Activated T-helper 1 cell treated with Interleukin-2 at 50 U/mL for 16 hours (primary cell): ENCODE data around the gene SORBS1.

ENCODE experiments used
- DNase-seq: peaks from one replicate; pipeline ENCODE4 v3.0.0-alpha.2; 2020; ENCODE audit warnings: low read depth

Gene SORBS1

GRCh38 chr10:95513941-95514392 is 47.2 kb downstream of the SORBS1 start:
- no peak for DNase-seq

- DNase-seq = no peak
Measured at GRCh38 chr10:95513008-95513589, 48.1 kb downstream of the SORBS1 start.

- DNase-seq = no peak
Measured at GRCh38 chr10:95511314-95511713, 49.9 kb downstream of the SORBS1 start.

- DNase-seq = no peak
Measured at GRCh38 chr10:95509251-95509650, 51.9 kb downstream of the SORBS1 start.

GRCh38 chr10:95508730-95509129 is 52.4 kb downstream of the SORBS1 start:
- DNase-seq = no peak

- DNase-seq = no peak
Measured at GRCh38 chr10:95506056-95506737, 55.0 kb downstream of the SORBS1 start.

GRCh38 chr10:95505641-95506040 is 55.5 kb downstream of the SORBS1 start:
- DNase-seq = no peak

- DNase-seq = no peak
Measured at GRCh38 chr10:95505084-95505610, 56.0 kb downstream of the SORBS1 start.

- DNase-seq = no peak
Measured at GRCh38 chr10:95504246-95504691, 56.9 kb downstream of the SORBS1 start.

- DNase-seq = no peak
Measured at GRCh38 chr10:95503526-95503925, 57.6 kb downstream of the SORBS1 start.

GRCh38 chr10:95503001-95503400 is 58.2 kb downstream of the SORBS1 start:
- DNase-seq = no peak

GRCh38 chr10:95502377-95502776 is 58.8 kb downstream of the SORBS1 start:
- DNase-seq = no peak

GRCh38 chr10:95501203-95502094 is 59.7 kb downstream of the SORBS1 start:
- DNase-seq = no peak

GRCh38 chr10:95500649-95501048 is 60.5 kb downstream of the SORBS1 start:
- no peak for DNase-seq

GRCh38 chr10:95500097-95500496 is 61.1 kb downstream of the SORBS1 start:
- no peak for DNase-seq

- DNase-seq = no peak
Measured at GRCh38 chr10:95499482-95499989, 61.6 kb downstream of the SORBS1 start.

- no peak for DNase-seq
Measured at GRCh38 chr10:95496951-95497350, 64.2 kb downstream of the SORBS1 start.

- DNase-seq = no peak
Measured at GRCh38 chr10:95496246-95496911, 64.8 kb downstream of the SORBS1 start.

GRCh38 chr10:95493862-95494261 is 67.3 kb downstream of the SORBS1 start:
- DNase-seq = no peak

GRCh38 chr10:95487994-95488393 is 73.2 kb downstream of the SORBS1 start:
- DNase-seq = no peak

- no peak for DNase-seq
Measured at GRCh38 chr10:95485056-95485844, 75.9 kb downstream of the SORBS1 start.
